Activated CD4-positive, alpha-beta T cell treated with anti-CD3 and anti-CD28 coated beads, Interleukin-2, amount 50 U/mL, for 24 hours (primary cell): ENCODE data around the gene EVA1C.
"Not testable (repeated sequence)": the region's sequence is repeated elsewhere in the genome, so short reads cannot be mapped to it uniquely, and the experiment has no call there.

Experiments used
- DNase-seq, 2 donors: peaks; one replicate each; pipeline ENCODE4 v3.0.0-alpha.2; 2020; ENCODE audit warnings: low read depth in 1 of 2, low spot score in 1 of 2

The EVA1C gene

GRCh38 chr21:32494934-32495709 lies 82.6 kb downstream of the EVA1C start:
- no peak for DNase-seq

GRCh38 chr21:32496568-32496967 lies 84.1 kb downstream of the EVA1C start:
- DNase-seq, result no peak

GRCh38 chr21:32499249-32500055 lies 86.9 kb downstream of the EVA1C start:
- no peak for DNase-seq

GRCh38 chr21:32503641-32504040 lies 91.1 kb downstream of the EVA1C start:
- not testable (repeated sequence) for DNase-seq

- DNase-seq, result not testable (repeated sequence)
Observed at GRCh38 chr21:32505767-32506166, 93.3 kb downstream of the EVA1C start.

- not testable (repeated sequence) for DNase-seq
Observed at GRCh38 chr21:32506411-32506965, 94.0 kb downstream of the EVA1C start.

- no peak for DNase-seq
Observed at GRCh38 chr21:32507342-32507919, 94.9 kb downstream of the EVA1C start.

GRCh38 chr21:32508036-32508435 lies 95.5 kb downstream of the EVA1C start:
- not testable (repeated sequence) for DNase-seq

- no peak for DNase-seq
Observed at GRCh38 chr21:32508558-32508957, 96.1 kb downstream of the EVA1C start.

- DNase-seq, result not testable (repeated sequence)
Observed at GRCh38 chr21:32508975-32509374, 96.5 kb downstream of the EVA1C start.

GRCh38 chr21:32514275-32515055 lies 102.0 kb downstream of the EVA1C start:
- no peak for DNase-seq

GRCh38 chr21:32515874-32516273 lies 103.4 kb downstream of the EVA1C start:
- DNase-seq, result no peak

GRCh38 chr21:32516756-32517649 lies 104.5 kb downstream of the EVA1C start:
- DNase-seq, result no peak

GRCh38 chr21:32519945-32520874 lies 107.7 kb downstream of the EVA1C start:
- no peak for DNase-seq

- DNase-seq, result no peak
Observed at GRCh38 chr21:32520875-32521735, 108.6 kb downstream of the EVA1C start.

- DNase-seq, result no peak
Observed at GRCh38 chr21:32521736-32522355, 109.3 kb downstream of the EVA1C start.

GRCh38 chr21:32523463-32523862 lies 111.0 kb downstream of the EVA1C start:
- DNase-seq, result no peak
